Measurements from ENCODE around the gene G0S2. TPM values are rescaled to one million over a fixed set of nuclear protein-coding genes. Genes with fewer than 3 reads are reported as not detected.

The G0S2 gene
- total and polyA plus RNA-seq, 8 donors = 10.6 to 89.1 (median 36.7) TPM

DNA sequence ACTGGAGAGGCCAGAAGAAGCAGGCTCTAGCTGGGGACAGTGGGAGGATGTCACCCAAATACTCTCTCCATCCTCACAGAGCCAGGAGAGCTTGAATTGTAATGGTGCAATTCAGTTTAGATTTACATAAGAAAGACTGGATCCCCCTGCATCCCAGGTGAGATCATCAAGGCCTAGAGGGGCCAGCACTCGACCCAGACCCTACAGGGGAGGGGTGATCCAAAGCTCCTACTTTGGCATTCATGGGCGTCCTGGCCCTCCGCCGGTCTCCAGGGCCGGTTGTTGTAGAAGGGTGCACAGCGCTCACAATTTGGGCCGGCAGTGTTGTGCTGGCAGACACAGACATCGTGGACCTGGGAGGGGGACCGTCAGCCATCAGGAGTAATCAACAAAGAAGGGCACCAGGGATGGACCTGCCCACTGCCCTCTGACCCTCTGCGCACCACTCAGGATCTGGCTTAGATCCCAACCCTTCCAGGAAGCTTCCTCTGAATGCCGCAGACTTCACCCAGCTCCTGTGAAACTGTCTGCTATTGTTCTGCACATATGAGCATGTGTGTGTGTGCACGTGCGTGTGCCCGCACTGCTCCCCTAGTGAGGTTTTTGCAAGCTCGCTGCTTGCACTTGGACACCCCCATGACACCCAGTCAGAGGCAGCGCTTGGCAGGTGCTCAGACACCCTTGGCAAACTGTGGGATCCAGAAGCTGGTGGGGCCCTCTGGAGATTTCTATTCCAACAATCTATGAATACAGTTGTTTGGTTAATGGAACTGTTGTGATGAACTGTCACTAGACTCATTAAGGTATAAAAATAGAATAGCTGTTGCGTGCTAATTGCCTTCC is 44.6 kb upstream of the G0S2 start:
- Histone ChIP-seq H3K9me3 (no peaks in the 10 kb centered on the region), H3K36me3 (peaks cover 0 to 52% of the 10 kb centered on the region in 2 donors), H3K27me3 (no peaks in the 10 kb centered on the region), H3K27ac (no peak overlapping the region), H3K4me3 (no peak overlapping the region), H3K4me1 (peaks cover 3 to 29% of the 10 kb centered on the region in 2 donors)
- ATAC-seq (no peak), DNase-seq (no peak)
- intact Hi-C loops (cut with DNase I) = no loop called here
- TF ChIP-seq, protein P1, sequence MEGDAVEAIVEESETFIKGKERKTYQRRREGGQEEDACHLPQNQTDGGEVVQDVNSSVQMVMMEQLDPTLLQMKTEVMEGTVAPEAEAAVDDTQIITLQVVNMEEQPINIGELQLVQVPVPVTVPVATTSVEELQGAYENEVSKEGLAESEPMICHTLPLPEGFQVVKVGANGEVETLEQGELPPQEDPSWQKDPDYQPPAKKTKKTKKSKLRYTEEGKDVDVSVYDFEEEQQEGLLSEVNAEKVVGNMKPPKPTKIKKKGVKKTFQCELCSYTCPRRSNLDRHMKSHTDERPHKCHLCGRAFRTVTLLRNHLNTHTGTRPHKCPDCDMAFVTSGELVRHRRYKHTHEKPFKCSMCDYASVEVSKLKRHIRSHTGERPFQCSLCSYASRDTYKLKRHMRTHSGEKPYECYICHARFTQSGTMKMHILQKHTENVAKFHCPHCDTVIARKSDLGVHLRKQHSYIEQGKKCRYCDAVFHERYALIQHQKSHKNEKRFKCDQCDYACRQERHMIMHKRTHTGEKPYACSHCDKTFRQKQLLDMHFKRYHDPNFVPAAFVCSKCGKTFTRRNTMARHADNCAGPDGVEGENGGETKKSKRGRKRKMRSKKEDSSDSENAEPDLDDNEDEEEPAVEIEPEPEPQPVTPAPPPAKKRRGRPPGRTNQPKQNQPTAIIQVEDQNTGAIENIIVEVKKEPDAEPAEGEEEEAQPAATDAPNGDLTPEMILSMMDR (IDR thresholded peaks at IDR 0.05) = no peak

DNA sequence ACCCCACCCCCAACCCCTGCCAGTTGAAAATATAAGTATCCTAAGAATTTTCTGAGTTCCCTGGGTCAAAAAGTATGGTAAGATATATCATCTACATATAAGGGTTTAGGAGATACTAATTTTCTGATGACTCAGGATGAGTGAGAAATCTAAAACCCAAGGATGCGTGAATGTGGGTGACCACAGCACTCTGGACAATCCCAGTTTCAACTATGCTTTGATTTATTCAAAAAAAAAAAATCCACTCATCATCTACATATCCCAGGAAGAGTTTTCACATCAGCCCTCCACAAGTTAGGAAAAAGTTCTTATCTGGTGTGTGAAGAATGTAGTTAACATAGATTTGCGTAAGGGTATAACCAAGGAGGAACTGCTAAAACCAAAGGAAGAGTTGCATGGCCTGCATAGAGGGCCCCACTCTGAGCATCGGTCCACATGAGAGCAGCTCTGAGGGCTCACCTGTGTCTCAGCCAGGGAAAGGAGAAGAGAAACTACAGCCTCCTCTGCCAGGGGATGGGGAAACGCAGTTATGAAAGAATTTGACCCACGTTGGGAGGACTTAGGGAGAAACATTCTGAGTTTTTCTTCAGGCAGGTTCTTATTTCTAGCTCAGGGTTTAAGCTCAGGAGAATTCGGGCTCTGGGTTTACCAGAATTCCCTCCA is 41.7 kb upstream of the G0S2 start:
- no peak for ATAC-seq

DNA sequence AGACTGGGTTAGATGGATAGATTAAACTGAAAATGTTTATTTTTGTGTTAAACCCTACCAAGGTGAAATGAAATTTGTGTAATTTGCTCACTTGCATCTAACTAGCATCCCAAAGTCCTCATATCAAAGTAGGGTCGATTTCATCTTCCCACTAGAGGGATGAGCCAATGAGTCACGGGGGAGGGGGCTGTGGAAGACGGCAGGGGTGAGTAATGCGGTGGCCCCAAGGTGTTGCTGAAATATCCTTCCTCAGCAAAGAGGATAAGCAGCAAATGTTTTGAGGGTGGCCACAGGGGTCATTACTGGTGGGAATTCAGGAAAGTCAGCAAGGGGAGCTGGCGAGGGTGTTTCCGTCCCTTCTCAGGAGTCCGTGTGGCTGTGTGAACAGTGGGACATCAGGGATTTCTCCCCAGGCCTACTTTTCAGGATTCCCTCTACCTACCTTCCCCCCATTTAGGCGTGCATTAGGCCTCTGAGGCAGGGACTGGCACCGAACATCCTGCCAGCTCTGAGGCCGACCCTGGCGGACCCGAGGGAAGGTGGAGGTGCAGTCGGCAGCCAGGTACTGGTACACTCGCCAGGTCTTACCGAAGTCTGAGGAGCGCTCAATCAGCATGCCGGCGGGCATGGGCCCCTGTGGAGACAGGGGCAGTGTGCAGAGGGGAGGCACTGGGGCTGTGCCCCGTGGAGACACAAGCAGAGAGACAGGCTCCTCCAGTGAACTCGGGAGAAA is 41.0 kb upstream of the G0S2 start:
- TF ChIP-seq, protein P1 (IDR thresholded peaks at IDR 0.05) = no peak
- intact Hi-C loops (cut with DNase I) = no loop called here
- H3K9me3 ChIP-seq = no peaks in the 10 kb centered on the region
- no peak for DNase-seq
- no peak overlapping the region for H3K27ac ChIP-seq
- no peak overlapping the region for H3K4me3 ChIP-seq
- H3K27me3 ChIP-seq = no peaks in the 10 kb centered on the region
- peaks cover 0 to 40% of the 10 kb centered on the region in 2 donors for H3K36me3 ChIP-seq
- peaks cover 0 to 6% of the 10 kb centered on the region in 2 donors for H3K4me1 ChIP-seq
- no peak for ATAC-seq

More for the DNA sequence above, 41.7 kb upstream of the G0S2 start:
- H3K9me3 ChIP-seq = no peaks in the 10 kb centered on the region
- TF ChIP-seq, protein P1 (IDR thresholded peaks at IDR 0.05) = no peak
- H3K4me1 ChIP-seq = peaks cover 0 to 6% of the 10 kb centered on the region in 2 donors
- intact Hi-C loops (cut with DNase I) = no loop called here
- H3K36me3 ChIP-seq = peaks cover 0 to 40% of the 10 kb centered on the region in 2 donors
- no peak for DNase-seq
- no peak overlapping the region for H3K4me3 ChIP-seq
- no peaks in the 10 kb centered on the region for H3K27me3 ChIP-seq
- H3K27ac ChIP-seq = no peak overlapping the region

DNA sequence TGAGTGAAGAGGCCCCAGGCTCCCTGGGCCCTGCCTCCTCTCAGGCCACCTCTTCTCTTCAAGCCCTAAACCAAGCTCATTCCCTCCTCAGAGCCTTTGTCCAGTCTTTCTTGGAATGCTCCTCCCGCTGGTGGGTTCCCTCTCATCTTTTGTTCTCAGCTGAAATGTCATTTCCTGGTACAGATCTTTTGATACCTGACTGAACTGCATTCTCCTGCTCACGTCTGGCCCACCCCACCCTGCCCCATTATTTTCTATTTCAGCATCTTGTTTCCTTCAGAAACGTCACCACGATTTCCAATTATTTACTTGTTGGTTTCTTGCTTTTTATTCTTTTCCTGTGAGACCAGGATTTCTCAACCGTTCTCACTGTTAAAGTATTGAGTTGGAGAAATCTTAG is 39.4 kb upstream of the G0S2 start:
- peaks cover 0 to 28% of the 10 kb centered on the region in 2 donors for H3K36me3 ChIP-seq
- no peak overlapping the region for H3K4me3 ChIP-seq
- no peaks in the 10 kb centered on the region for H3K9me3 ChIP-seq
- ATAC-seq = no peak
- H3K27ac ChIP-seq = no peak overlapping the region
- H3K27me3 ChIP-seq = no peaks in the 10 kb centered on the region
- DNase-seq = no peak
- TF ChIP-seq, protein P1 (IDR thresholded peaks at IDR 0.05) = no peak
- peaks cover 0 to 6% of the 10 kb centered on the region in 2 donors for H3K4me1 ChIP-seq
- intact Hi-C loops (cut with DNase I) = no loop called here

DNA sequence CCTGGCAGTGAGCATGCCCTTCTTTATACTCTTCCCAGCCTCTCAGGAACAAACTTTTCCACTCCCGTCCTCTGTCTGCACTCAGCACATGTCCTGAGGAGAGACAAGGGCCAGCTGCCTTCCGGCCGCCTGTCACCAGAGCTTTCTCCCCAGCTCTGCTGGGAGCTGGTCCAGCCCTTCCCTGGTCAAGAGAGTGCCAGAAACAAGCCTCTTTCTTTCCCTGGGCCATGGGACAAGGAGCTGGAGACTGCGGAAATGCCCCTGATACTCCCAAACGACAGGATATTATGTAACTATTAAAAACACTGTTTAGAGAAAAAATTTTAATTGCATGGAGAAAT is 33.4 kb upstream of the G0S2 start:
- intact Hi-C loops (cut with DNase I) = no loop called here
- TF ChIP-seq, protein P1 (IDR thresholded peaks at IDR 0.05) = no peak
- peaks cover 23 to 27% of the 10 kb centered on the region in 2 donors for H3K4me1 ChIP-seq

More for the DNA sequence above, 33.4 kb upstream of the G0S2 start:
- Histone ChIP-seq H3K36me3 (peaks cover 0 to 6% of the 10 kb centered on the region in 2 donors), H3K4me3 (no peak overlapping the region), H3K27me3 (no peaks in the 10 kb centered on the region), H3K9me3 (no peaks in the 10 kb centered on the region), H3K27ac (peak overlapping the region; percentile 45 to 66)
- ATAC-seq (peak; percentile 90), DNase-seq (peak in 3 of 4 donors; percentile 78 to 98 (median 96))
